Measurements from ENCODE around the gene RELL1.
"Not testable (repeated sequence)": the region's sequence is repeated elsewhere in the genome, so short reads cannot be mapped to it uniquely, and the experiment has no call there.

The RELL1 gene

GRCh38 chr4:37693030-37693429 is 6.9 kb upstream of the RELL1 start:
- DNase-seq (ENCODE audit: low spot score): no peak

GRCh38 chr4:37690976-37691375 is 4.8 kb upstream of the RELL1 start:
- DNase-seq (ENCODE audit: low spot score): no peak

- DNase-seq (ENCODE audit: low spot score): no peak
These were observed 3.3 kb upstream of the RELL1 start for GRCh38 chr4:37689353-37690095.

- DNase-seq (ENCODE audit: low spot score): peak; percentile 86
These were observed 1.5 kb upstream of the RELL1 start for GRCh38 chr4:37687681-37688080.

- DNase-seq (ENCODE audit: low spot score): no peak
These were observed 1.0 kb upstream of the RELL1 start for GRCh38 chr4:37687194-37687562.

- no peak for DNase-seq (ENCODE audit: low spot score)
These were observed 278 bp downstream of the RELL1 start for GRCh38 chr4:37685823-37686372.

GRCh38 chr4:37685161-37685822 is 884 bp downstream of the RELL1 start:
- DNase-seq (ENCODE audit: low spot score): peak; percentile 48

GRCh38 chr4:37684154-37684553 is 2.0 kb downstream of the RELL1 start:
- no peak for DNase-seq (ENCODE audit: low spot score)

- no peak for DNase-seq (ENCODE audit: low spot score)
These were observed 3.3 kb downstream of the RELL1 start for GRCh38 chr4:37682701-37683401.

- DNase-seq (ENCODE audit: low spot score): no peak
These were observed 6.1 kb downstream of the RELL1 start for GRCh38 chr4:37680089-37680488.

- DNase-seq (ENCODE audit: low spot score): no peak
These were observed 6.9 kb downstream of the RELL1 start for GRCh38 chr4:37679301-37679700.

GRCh38 chr4:37678624-37679023 is 7.6 kb downstream of the RELL1 start:
- no peak for DNase-seq (ENCODE audit: low spot score)

- DNase-seq (ENCODE audit: low spot score): no peak
These were observed 10.4 kb downstream of the RELL1 start for GRCh38 chr4:37675587-37676290.

- DNase-seq (ENCODE audit: low spot score): no peak
These were observed 11.7 kb downstream of the RELL1 start for GRCh38 chr4:37674439-37674838.

GRCh38 chr4:37673538-37674192 is 12.5 kb downstream of the RELL1 start:
- no peak for DNase-seq (ENCODE audit: low spot score)

GRCh38 chr4:37671072-37671471 is 15.1 kb downstream of the RELL1 start:
- DNase-seq (ENCODE audit: low spot score): no peak

GRCh38 chr4:37670249-37670648 is 15.9 kb downstream of the RELL1 start:
- no peak for DNase-seq (ENCODE audit: low spot score)

GRCh38 chr4:37669124-37669523 is 17.1 kb downstream of the RELL1 start:
- not testable (repeated sequence) for DNase-seq (ENCODE audit: low spot score)

GRCh38 chr4:37667197-37668100 is 18.7 kb downstream of the RELL1 start:
- no peak for DNase-seq (ENCODE audit: low spot score)

- peak; percentile 52 for DNase-seq (ENCODE audit: low spot score)
These were observed 19.5 kb downstream of the RELL1 start for GRCh38 chr4:37666625-37667071.

Data from cerebellar cortex (tissue), 1 donor.